H9 (cell line): ENCODE results near the gene PCCA. TPM values are rescaled to one million over a fixed set of nuclear protein-coding genes. Genes with fewer than 3 reads are reported as not detected.
A peak's percentile ranks its signal among the peaks of the same experiment; 100 is the strongest.

ENCODE experiments used
- DNase-seq: peaks from one replicate; pipeline ENCODE4 v3.0.0-alpha.2; 2017
- H2AFZ ChIP-seq: one replicate; pipeline ENCODE4 v1.6.1; 2013; ENCODE audit warnings: mild to moderate bottlenecking, low read length, control low read depth, moderate library complexity
- H2AK5ac ChIP-seq: 2 replicates; pipeline ENCODE4 v1.6.1; 2013; ENCODE audit warnings: low read length, control low read depth, mixed read lengths; ENCODE audit not compliant: insufficient read length
- H2BK120ac ChIP-seq: one replicate; pipeline ENCODE4 v1.6.1; 2013; ENCODE audit warnings: low read depth, mild to moderate bottlenecking, low read length, control low read depth, inconsistent platforms; ENCODE audit not compliant: poor library complexity, severe bottlenecking
- H2BK12ac ChIP-seq: 2 replicates; pipeline ENCODE4 v1.6.1; 2013; ENCODE audit warnings: low read length, control low read depth, mixed read lengths, low read depth; ENCODE audit not compliant: insufficient read length
- H2BK15ac ChIP-seq: 2 replicates; pipeline ENCODE4 v1.6.1; 2013; ENCODE audit warnings: low read depth, low read length, control low read depth
- H2BK20ac ChIP-seq: one replicate; pipeline ENCODE4 v1.6.1; 2013; ENCODE audit warnings: low read depth, mild to moderate bottlenecking, low read length, control low read depth, inconsistent platforms; ENCODE audit not compliant: poor library complexity, severe bottlenecking
- H2BK5ac ChIP-seq: 2 replicates; pipeline ENCODE4 v1.6.1; 2013; ENCODE audit warnings: low read length, control low read depth, mixed read lengths; ENCODE audit not compliant: insufficient read length
- H3K14ac ChIP-seq: 2 replicates; pipeline ENCODE4 v1.6.1; 2013; ENCODE audit warnings: low read length, control low read depth; ENCODE audit not compliant: insufficient read depth
- H3K18ac ChIP-seq: 2 replicates; pipeline ENCODE4 v1.6.1; 2013; ENCODE audit warnings: low read depth, mild to moderate bottlenecking, mixed read lengths, low read length, control low read depth; ENCODE audit not compliant: insufficient read length
- H3K23ac ChIP-seq: 2 replicates; pipeline ENCODE4 v1.6.1; 2013; ENCODE audit warnings: low read length, control low read depth, mixed read lengths, low read depth; ENCODE audit not compliant: insufficient read length
- H3K23me2 ChIP-seq: 2 replicates; pipeline ENCODE4 v1.6.1; 2013; ENCODE audit warnings: low read depth, mild to moderate bottlenecking, mixed read lengths, low read length, control low read depth; ENCODE audit not compliant: insufficient read length, poor library complexity, severe bottlenecking
- H3K27ac ChIP-seq: 2 replicates; pipeline ENCODE4 v1.5.1; 2013; ENCODE audit warnings: low read length, control low read depth, mixed read lengths, low read depth; ENCODE audit not compliant: insufficient read length
- H3K27me3 ChIP-seq: 2 replicates; pipeline ENCODE4 v1.6.1; 2013; ENCODE audit warnings: low read length, control low read depth, inconsistent platforms; ENCODE audit not compliant: insufficient read depth
- H3K4ac ChIP-seq: 2 replicates; pipeline ENCODE4 v1.6.1; 2013; ENCODE audit warnings: low read depth, mild to moderate bottlenecking, control low read depth, inconsistent platforms, low read length, moderate library complexity
- H3K4me1 ChIP-seq: 2 replicates; pipeline ENCODE4 v1.6.1; 2013; ENCODE audit warnings: low read length, control low read depth, inconsistent platforms; ENCODE audit not compliant: insufficient read depth
- H3K4me2 ChIP-seq: 2 replicates; pipeline ENCODE4 v1.6.1; 2013; ENCODE audit warnings: low read length, control low read depth, mixed read lengths; ENCODE audit not compliant: insufficient read length, insufficient read depth
- H3K56ac ChIP-seq: 2 replicates; pipeline ENCODE4 v1.6.1; 2013; ENCODE audit warnings: low read depth, mild to moderate bottlenecking, mixed read lengths, low read length, control low read depth; ENCODE audit not compliant: insufficient read length
- H3K79me1 ChIP-seq: 2 replicates; pipeline ENCODE4 v1.6.1; 2013; ENCODE audit warnings: low read depth, mild to moderate bottlenecking, moderate library complexity, low read length, control low read depth, inconsistent platforms; ENCODE audit not compliant: insufficient read depth, poor library complexity, severe bottlenecking
- H3K79me2 ChIP-seq: 2 replicates; pipeline ENCODE4 v1.6.1; 2013; ENCODE audit warnings: low read length, control low read depth, inconsistent platforms; ENCODE audit not compliant: insufficient read depth
- H3K9ac ChIP-seq: 2 replicates; pipeline ENCODE4 v1.6.1; 2013; ENCODE audit warnings: low read length, control low read depth, mixed read lengths; ENCODE audit not compliant: insufficient read length; ENCODE audit errors: extremely low read depth
- H3K9me3 ChIP-seq: one replicate; pipeline ENCODE4 v1.6.1; 2013; ENCODE audit warnings: low read depth, low read length, inconsistent platforms; ENCODE audit not compliant: control insufficient read depth
- H3T11ph ChIP-seq: one replicate; pipeline ENCODE4 v1.6.1; 2013; ENCODE audit warnings: mild to moderate bottlenecking, low read length, control low read depth, inconsistent platforms
- H4K20me1 ChIP-seq: one replicate; pipeline ENCODE4 v1.6.1; 2013; ENCODE audit not compliant: control insufficient read depth, insufficient read length, insufficient read depth
- H4K5ac ChIP-seq: 2 replicates; pipeline ENCODE4 v1.6.1; 2013; ENCODE audit warnings: low read depth, mild to moderate bottlenecking, mixed read lengths, low read length, control low read depth; ENCODE audit not compliant: insufficient read length
- H4K8ac ChIP-seq: replicated peaks from 2 replicates; pipeline ENCODE4 v1.6.1; 2013; ENCODE audit warnings: low read length, control low read depth, mixed read lengths, low read depth; ENCODE audit not compliant: insufficient read length
- H4K91ac ChIP-seq: 2 replicates; pipeline ENCODE4 v1.6.1; 2013; ENCODE audit warnings: low read depth, mild to moderate bottlenecking, moderate library complexity, mixed read lengths, low read length, control low read depth; ENCODE audit not compliant: insufficient read length
- H3K27ac Mint-ChIP-seq, 3 experiments: 2 replicates in 2 of 3; 3 replicates in 1 of 3; pipeline ENCODE4 v1.8.0; 2020 to 2021; ENCODE audit warnings: mixed read lengths in 3 of 3, mild to moderate bottlenecking in 1 of 3, moderate library complexity in 1 of 3
- H3K27me3 Mint-ChIP-seq: 2 replicates; pipeline ENCODE4 v1.8.0; 2021; ENCODE audit warnings: low read depth, mild to moderate bottlenecking, moderate library complexity, mixed read lengths
- H3K36me3 Mint-ChIP-seq, 3 experiments: 2 replicates in 2 of 3; 3 replicates in 1 of 3; pipeline ENCODE4 v1.8.0; 2020 to 2021; ENCODE audit warnings: low read depth in 3 of 3, mixed read lengths in 3 of 3; ENCODE audit not compliant: insufficient read depth in 1 of 3
- H3K4me1 Mint-ChIP-seq, 2 experiments: 2 replicates each; pipeline ENCODE4 v1.8.0; 2020; ENCODE audit warnings: mixed read lengths in 2 of 2
- H3K4me3 Mint-ChIP-seq, 2 experiments: 2 replicates in 1 of 2; 3 replicates in 1 of 2; pipeline ENCODE4 v1.8.0; 2020 to 2021; ENCODE audit warnings: mild to moderate bottlenecking in 2 of 2, mixed read lengths in 2 of 2, moderate library complexity in 1 of 2
- H3K9me3 Mint-ChIP-seq, 2 experiments: 2 replicates in 1 of 2; 3 replicates in 1 of 2; pipeline ENCODE4 v1.8.0; 2020; ENCODE audit warnings: mild to moderate bottlenecking in 2 of 2, mixed read lengths in 2 of 2, moderate library complexity in 1 of 2
- CTCF ChIP-seq: fragments of 200-600 bp; sonication (generic); conservative IDR thresholded peaks from 3 replicates; pipeline ENCODE4 v1.8.0; 2021; ENCODE audit warnings: antibody characterized with exemption, mild to moderate bottlenecking
- WGBS: extraction: QIAGEN DNeasy Blood & Tissue Kit; methylation state at CpG from one replicate; pipeline ENCODE4 v1.1.7; 2013; ENCODE audit warnings: missing lambda C conversion rate, low lambda C conversion rate, mixed read lengths; ENCODE audit not compliant: insufficient read length; ENCODE audit errors: extremely low coverage; 5-methylcytosine and 5-hydroxymethylcytosine counted together
- total RNA-seq: library from RNA; stranded (reverse); gene quantifications from 2 replicates; pipeline ENCODE4 v1.2.1, GENCODE V29; 2021

PCCA gene
- total RNA-seq, 1 experiment from 2014 or later: 56.5 TPM

GRCh38 chr13:100178309-100178708 lies 89.4 kb downstream of the PCCA start:
- Histone ChIP-seq H3K23me2 (no peaks in the 10 kb centered on the region), H3K4me1 (peaks cover 5% of the 10 kb centered on the region), H2AFZ (no peak overlapping the region), H4K20me1 (no peaks in the 10 kb centered on the region), H3K27ac (no peak overlapping the region), H2BK120ac (no peak overlapping the region), H2BK20ac (no peak overlapping the region), H4K8ac (no peak overlapping the region), H3K79me1 (no peaks in the 10 kb centered on the region), H2BK5ac (no peak overlapping the region), H3K9ac (no peak overlapping the region), H4K91ac (no peak overlapping the region), H3K4me2 (no peak overlapping the region), H3K14ac (no peak overlapping the region), H3K4ac (no peak overlapping the region), H3K23ac (no peak overlapping the region), H3K56ac (no peak overlapping the region), H4K5ac (no peak overlapping the region), H2AK5ac (no peak overlapping the region), H3K79me2 (0 out of 2 replicates have a peak, but pooled peaks cover 4% of the 10 kb centered on the region), H3K9me3 (no peaks in the 10 kb centered on the region), H2BK12ac (no peak overlapping the region), H2BK15ac (no peak overlapping the region), H3T11ph (no peak overlapping the region), H3K18ac (no peak overlapping the region), H3K27me3 (no peaks in the 10 kb centered on the region)
- no peak for TF ChIP-seq CTCF
- Mint-ChIP-seq H3K4me1 (peaks cover 62 to 67% of the 10 kb centered on the region in 2 experiments), H3K4me3 (no peak overlapping the region), H3K27me3 (no peaks in the 10 kb centered on the region), H3K36me3 (peaks cover 8 to 19% (median 16%) of the 10 kb centered on the region in 3 experiments), H3K9me3 (peaks cover 6% of the 10 kb centered on the region in 2 experiments), H3K27ac (peak overlapping the region in 1 of 3 experiments; percentile 82; a peak in 2 of 7 replicates)
- WGBS: no CpG with 5 or more reads among the region's 2 CpGs
- no peak for DNase-seq
